ENCODE data around the gene SLC38A8.

Gene SLC38A8

DNA sequence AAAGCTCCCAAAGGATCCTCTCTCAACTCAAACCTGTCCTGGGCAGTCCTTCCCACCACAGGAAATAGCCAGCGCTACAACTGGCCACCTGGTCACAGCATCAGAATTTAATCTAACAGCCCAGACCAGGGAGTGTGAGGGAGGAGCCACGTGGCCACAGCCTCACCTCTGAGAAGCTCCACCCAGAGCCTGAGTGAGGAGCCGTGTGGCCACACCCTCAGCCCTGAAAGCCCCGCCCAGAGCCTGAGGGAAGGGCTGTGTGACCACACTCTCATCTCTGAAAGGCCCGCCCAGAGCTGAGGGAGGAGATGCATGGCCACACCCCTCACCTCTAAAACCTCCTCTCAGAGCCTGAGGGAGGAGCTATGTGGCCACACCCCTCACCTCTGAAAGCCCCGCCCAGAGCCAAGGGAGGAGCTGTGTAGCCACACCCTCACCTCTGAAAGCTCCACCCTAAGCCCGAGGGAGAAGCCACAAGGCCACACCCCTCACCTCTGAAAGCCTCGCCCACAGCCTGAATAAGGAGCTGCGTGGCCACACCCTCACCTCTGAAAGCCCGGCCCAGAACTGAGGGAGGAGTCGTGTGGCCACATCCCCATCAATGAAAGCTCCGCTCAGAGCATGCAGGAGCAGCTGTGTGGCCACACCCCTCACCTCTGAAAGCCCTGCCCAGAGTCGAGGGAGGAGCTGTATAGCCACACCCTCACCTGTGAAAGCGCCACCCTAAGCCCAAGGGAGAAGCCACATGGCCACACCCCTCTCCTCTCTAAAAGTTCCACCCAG is 28.6 kb downstream of the SLC38A8 start:
- Histone ChIP-seq H3K4me2 (ENCODE audit: low read depth, low read length, poor library complexity, severe bottlenecking) (no peak overlapping the region), H2AFZ (ENCODE audit: low read length) (no peak overlapping the region)

DNA sequence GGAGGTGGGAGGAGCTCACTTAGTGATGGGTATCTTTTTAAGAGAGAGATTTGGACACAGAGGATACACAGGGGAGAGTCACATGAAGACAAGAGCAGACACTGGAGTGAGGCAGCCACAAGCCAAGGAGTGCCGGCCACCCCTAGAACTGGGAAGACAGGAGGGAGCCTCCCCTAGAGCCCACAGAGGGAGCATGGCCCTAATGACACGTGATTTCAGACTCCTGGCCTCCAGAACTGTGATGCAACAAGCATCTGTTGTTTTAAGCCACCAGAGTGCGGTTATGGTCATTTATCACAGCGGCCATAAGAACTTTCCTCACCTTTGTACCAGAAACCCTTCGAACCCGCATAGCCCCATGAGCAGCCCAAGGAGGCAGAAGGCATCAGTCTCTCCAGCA is 33.3 kb downstream of the SLC38A8 start:
- H3K36me3 ChIP-seq (ENCODE audit: insufficient read depth, low read length) = no peaks in the 10 kb centered on the region
- no peaks in the 10 kb centered on the region for H3K79me2 ChIP-seq (ENCODE audit: insufficient read depth, low read length)
- no peaks in the 10 kb centered on the region for H3K9me2 ChIP-seq (replicated peaks; ENCODE audit: low read depth, low read length)
- no peak overlapping the region for H3K4me2 ChIP-seq (ENCODE audit: low read depth, low read length, poor library complexity, severe bottlenecking)
- H4K20me1 ChIP-seq (ENCODE audit: insufficient read depth, low read length, poor library complexity, severe bottlenecking) = no peaks in the 10 kb centered on the region
- no peak overlapping the region for H2AFZ ChIP-seq (ENCODE audit: low read length)
- no peak overlapping the region for H3K9ac ChIP-seq (ENCODE audit: low read depth, low read length, poor library complexity, severe bottlenecking)
- H3K9me3 ChIP-seq (ENCODE audit: insufficient read depth, low read depth, low read length) = no peaks in the 10 kb centered on the region
- H3K4me3 ChIP-seq (ENCODE audit: low read length, poor library complexity, severe bottlenecking) = no peak overlapping the region
- TF ChIP-seq EZH2phosphoT487 (IDR thresholded peaks at IDR 0.05; ENCODE audit: borderline replicate concordance) = no peak
- TF ChIP-seq, protein P1, sequence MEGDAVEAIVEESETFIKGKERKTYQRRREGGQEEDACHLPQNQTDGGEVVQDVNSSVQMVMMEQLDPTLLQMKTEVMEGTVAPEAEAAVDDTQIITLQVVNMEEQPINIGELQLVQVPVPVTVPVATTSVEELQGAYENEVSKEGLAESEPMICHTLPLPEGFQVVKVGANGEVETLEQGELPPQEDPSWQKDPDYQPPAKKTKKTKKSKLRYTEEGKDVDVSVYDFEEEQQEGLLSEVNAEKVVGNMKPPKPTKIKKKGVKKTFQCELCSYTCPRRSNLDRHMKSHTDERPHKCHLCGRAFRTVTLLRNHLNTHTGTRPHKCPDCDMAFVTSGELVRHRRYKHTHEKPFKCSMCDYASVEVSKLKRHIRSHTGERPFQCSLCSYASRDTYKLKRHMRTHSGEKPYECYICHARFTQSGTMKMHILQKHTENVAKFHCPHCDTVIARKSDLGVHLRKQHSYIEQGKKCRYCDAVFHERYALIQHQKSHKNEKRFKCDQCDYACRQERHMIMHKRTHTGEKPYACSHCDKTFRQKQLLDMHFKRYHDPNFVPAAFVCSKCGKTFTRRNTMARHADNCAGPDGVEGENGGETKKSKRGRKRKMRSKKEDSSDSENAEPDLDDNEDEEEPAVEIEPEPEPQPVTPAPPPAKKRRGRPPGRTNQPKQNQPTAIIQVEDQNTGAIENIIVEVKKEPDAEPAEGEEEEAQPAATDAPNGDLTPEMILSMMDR (conservative IDR thresholded peaks at IDR 0.05; ENCODE audit: low read length) = no peak
- no peaks in the 10 kb centered on the region for H3K4me1 ChIP-seq (ENCODE audit: insufficient read depth, low read length, poor library complexity, severe bottlenecking)
- H3F3A ChIP-seq (ENCODE audit: low read depth) = no peaks in the 10 kb centered on the region
- H3K27me3 ChIP-seq (ENCODE audit: insufficient read depth, low read length, poor library complexity, severe bottlenecking) = no peaks in the 10 kb centered on the region

More for the DNA sequence above, 28.6 kb downstream of the SLC38A8 start:
- Histone ChIP-seq H3K9me3 (ENCODE audit: insufficient read depth, low read depth, low read length) (no peaks in the 10 kb centered on the region), H3F3A (ENCODE audit: low read depth) (no peaks in the 10 kb centered on the region), H3K36me3 (ENCODE audit: insufficient read depth, low read length) (no peaks in the 10 kb centered on the region), H3K9me2 (replicated peaks; ENCODE audit: low read depth, low read length) (no peaks in the 10 kb centered on the region), H3K4me3 (ENCODE audit: low read length, poor library complexity, severe bottlenecking) (no peak overlapping the region), H3K4me1 (ENCODE audit: insufficient read depth, low read length, poor library complexity, severe bottlenecking) (no peaks in the 10 kb centered on the region), H3K27me3 (ENCODE audit: insufficient read depth, low read length, poor library complexity, severe bottlenecking) (no peaks in the 10 kb centered on the region), H3K9ac (ENCODE audit: low read depth, low read length, poor library complexity, severe bottlenecking) (no peak overlapping the region), H4K20me1 (ENCODE audit: insufficient read depth, low read length, poor library complexity, severe bottlenecking) (no peaks in the 10 kb centered on the region), H3K79me2 (ENCODE audit: insufficient read depth, low read length) (no peaks in the 10 kb centered on the region)
- TF ChIP-seq, protein P1 (conservative IDR thresholded peaks at IDR 0.05; ENCODE audit: low read length) = no peak
- no peak for TF ChIP-seq EZH2phosphoT487 (IDR thresholded peaks at IDR 0.05; ENCODE audit: borderline replicate concordance)

DNA sequence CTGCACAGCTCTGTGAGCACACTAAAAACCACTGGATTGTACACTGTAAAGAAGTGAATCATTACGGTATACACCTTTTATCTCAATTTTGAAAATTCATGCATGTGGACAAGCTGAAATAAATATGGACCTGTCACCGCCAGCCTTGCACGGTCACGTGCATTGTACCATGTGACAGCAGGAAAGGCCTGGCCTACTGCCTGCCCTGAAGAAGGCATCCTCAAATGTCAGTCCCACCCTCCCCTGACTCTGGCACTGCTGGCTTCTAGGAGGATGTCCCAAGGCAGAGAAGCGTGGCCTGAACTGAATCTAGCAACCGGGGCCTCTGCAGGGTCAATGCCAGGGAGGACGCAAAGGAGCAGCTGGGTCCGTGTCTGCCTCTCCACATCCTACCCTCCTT is 34.6 kb downstream of the SLC38A8 start:
- H3K36me3 ChIP-seq (ENCODE audit: insufficient read depth, low read length) = no peaks in the 10 kb centered on the region
- no peaks in the 10 kb centered on the region for H3K9me3 ChIP-seq (ENCODE audit: insufficient read depth, low read depth, low read length)
- no peaks in the 10 kb centered on the region for H3K79me2 ChIP-seq (ENCODE audit: insufficient read depth, low read length)
- TF ChIP-seq EZH2phosphoT487 (IDR thresholded peaks at IDR 0.05; ENCODE audit: borderline replicate concordance) = no peak
- TF ChIP-seq, protein P1 (conservative IDR thresholded peaks at IDR 0.05; ENCODE audit: low read length) = no peak
- no peaks in the 10 kb centered on the region for H3F3A ChIP-seq (ENCODE audit: low read depth)
- no peaks in the 10 kb centered on the region for H3K4me1 ChIP-seq (ENCODE audit: insufficient read depth, low read length, poor library complexity, severe bottlenecking)
- H3K4me2 ChIP-seq (ENCODE audit: low read depth, low read length, poor library complexity, severe bottlenecking) = no peak overlapping the region
- H3K9ac ChIP-seq (ENCODE audit: low read depth, low read length, poor library complexity, severe bottlenecking) = no peak overlapping the region
- H3K4me3 ChIP-seq (ENCODE audit: low read length, poor library complexity, severe bottlenecking) = no peak overlapping the region
- no peaks in the 10 kb centered on the region for H3K9me2 ChIP-seq (replicated peaks; ENCODE audit: low read depth, low read length)
- H4K20me1 ChIP-seq (ENCODE audit: insufficient read depth, low read length, poor library complexity, severe bottlenecking) = no peaks in the 10 kb centered on the region
- H2AFZ ChIP-seq (ENCODE audit: low read length) = no peak overlapping the region
- no peaks in the 10 kb centered on the region for H3K27me3 ChIP-seq (ENCODE audit: insufficient read depth, low read length, poor library complexity, severe bottlenecking)
